Measurements from ENCODE around the gene MPP4. TPM values are rescaled to one million over a fixed set of nuclear protein-coding genes. Genes with fewer than 3 reads are reported as not detected.

The MPP4 gene
- total and polyA plus RNA-seq, 5 experiments from 2014 or later, result not detected

GRCh38 chr2:201642086-201642578 is 56.3 kb downstream of the MPP4 start:
- Mint-ChIP-seq H3K4me3 (peak overlapping the region; percentile 81 to 99 (median 96)), H3K27ac (peak overlapping the region; percentile 93 to 100 (median 98)), H3K9me3 (no peaks in the 10 kb centered on the region), H3K27me3 (no peaks in the 10 kb centered on the region), H3K36me3 (peaks cover 0 to 5% (median 0%) of the 10 kb centered on the region in 3 donors), H3K4me1 (peaks cover 5 to 13% (median 10%) of the 10 kb centered on the region in 4 donors)
- ATAC-seq (peak; percentile 62 to 68), DNase-seq (peak in 1 of 10 donors; percentile 91)
- POLR2A ChIA-PET, result interaction anchor here (0.9 to 2.2 kb wide), 5 partner anchors 9 to 778 kb away, joined by 3 to 13 read pairs (median 6); partner anchors contain the start of genes ALS2, CLK1, STRADB and TRAK2

- H3K4me3 Mint-ChIP-seq, result no peak overlapping the region
- peak overlapping the region in 3 of 10 donors; percentile 22 to 47 (median 34) for H3K27ac Mint-ChIP-seq
- H3K4me1 Mint-ChIP-seq, result peaks cover 5 to 13% (median 10%) of the 10 kb centered on the region in 4 donors
- H3K27me3 Mint-ChIP-seq, result no peaks in the 10 kb centered on the region
- ATAC-seq (no peak), DNase-seq (no peak)
- H3K36me3 Mint-ChIP-seq, result peaks cover 4 to 19% (median 10%) of the 10 kb centered on the region in 3 donors
- H3K9me3 Mint-ChIP-seq, result no peaks in the 10 kb centered on the region
- POLR2A ChIA-PET, result no interaction called here
These were observed 59.2 kb downstream of the MPP4 start for GRCh38 chr2:201639205-201639604.

GRCh38 chr2:201638326-201638725 is 60.1 kb downstream of the MPP4 start:
- POLR2A ChIA-PET, result no interaction called here
- DNase-seq, result no peak
- Mint-ChIP-seq H3K27ac (no peak overlapping the region), H3K4me1 (peaks cover 1 to 7% (median 7%) of the 10 kb centered on the region in 4 donors), H3K27me3 (no peaks in the 10 kb centered on the region), H3K4me3 (no peak overlapping the region), H3K9me3 (no peaks in the 10 kb centered on the region), H3K36me3 (peaks cover 4 to 24% (median 10%) of the 10 kb centered on the region in 3 donors)
- ATAC-seq, result no peak

- Mint-ChIP-seq H3K27ac (no peak overlapping the region), H3K9me3 (no peaks in the 10 kb centered on the region), H3K4me1 (no peaks in the 10 kb centered on the region), H3K4me3 (no peak overlapping the region), H3K27me3 (no peaks in the 10 kb centered on the region), H3K36me3 (peaks cover 15 to 48% (median 30%) of the 10 kb centered on the region in 3 donors)
- DNase-seq (no peak), ATAC-seq (no peak)
- POLR2A ChIA-PET, result no interaction called here
These were observed 64.7 kb downstream of the MPP4 start for GRCh38 chr2:201633661-201634249.

- peak overlapping the region in 1 of 10 donors; percentile 41 for H3K27ac Mint-ChIP-seq
- H3K9me3 Mint-ChIP-seq, result no peaks in the 10 kb centered on the region
- no peaks in the 10 kb centered on the region for H3K4me1 Mint-ChIP-seq
- POLR2A ChIA-PET, result no interaction called here
- H3K27me3 Mint-ChIP-seq, result no peaks in the 10 kb centered on the region
- H3K36me3 Mint-ChIP-seq, result peaks cover 15 to 52% (median 29%) of the 10 kb centered on the region in 3 donors
- no peak overlapping the region for H3K4me3 Mint-ChIP-seq
- no peak for DNase-seq
- no peak for ATAC-seq
These were observed 67.4 kb downstream of the MPP4 start for GRCh38 chr2:201631041-201631440.

- Mint-ChIP-seq H3K9me3 (no peaks in the 10 kb centered on the region), H3K4me3 (no peak overlapping the region), H3K4me1 (no peaks in the 10 kb centered on the region), H3K36me3 (peaks cover 15 to 50% (median 29%) of the 10 kb centered on the region in 3 donors), H3K27me3 (no peaks in the 10 kb centered on the region), H3K27ac (peak overlapping the region in 1 of 10 donors; percentile 41)
- ATAC-seq, result no peak
- POLR2A ChIA-PET, result no interaction called here
- no peak for DNase-seq
These were observed 67.9 kb downstream of the MPP4 start for GRCh38 chr2:201630577-201630976.

GRCh38 chr2:201628545-201628944 is 69.9 kb downstream of the MPP4 start:
- no peak overlapping the region for H3K4me3 Mint-ChIP-seq
- peaks cover 15 to 47% (median 23%) of the 10 kb centered on the region in 3 donors for H3K36me3 Mint-ChIP-seq

GRCh38 chr2:201622306-201622970 is 76.0 kb downstream of the MPP4 start:
- H3K27ac Mint-ChIP-seq, result no peak overlapping the region
- no peaks in the 10 kb centered on the region for H3K27me3 Mint-ChIP-seq
- POLR2A ChIA-PET, result no interaction called here
- peaks cover 0 to 3% (median under 1%) of the 10 kb centered on the region in 4 donors for H3K4me1 Mint-ChIP-seq
- H3K9me3 Mint-ChIP-seq, result peaks cover 0 to 2% (median 0%) of the 10 kb centered on the region in 9 donors
- no peak overlapping the region for H3K4me3 Mint-ChIP-seq
- no peak for DNase-seq
- no peak for ATAC-seq
- H3K36me3 Mint-ChIP-seq, result peaks cover 4 to 21% (median 8%) of the 10 kb centered on the region in 3 donors

More at GRCh38 chr2:201628545-201628944, 69.9 kb downstream of the MPP4 start:
- H3K27me3 Mint-ChIP-seq, result no peaks in the 10 kb centered on the region
- DNase-seq (no peak), ATAC-seq (no peak)
- no peaks in the 10 kb centered on the region for H3K4me1 Mint-ChIP-seq
- POLR2A ChIA-PET, result no interaction called here
- H3K9me3 Mint-ChIP-seq, result no peaks in the 10 kb centered on the region
- H3K27ac Mint-ChIP-seq, result peak overlapping the region in 1 of 10 donors; percentile 22

- POLR2A ChIA-PET, result interaction anchor here (0.6 kb wide), 1 partner anchor 385 kb away, joined by 4 read pairs; no protein-coding TSS in a partner anchor
- H3K4me1 Mint-ChIP-seq, result peaks cover 0 to 3% (median under 1%) of the 10 kb centered on the region in 4 donors
- no peak overlapping the region for H3K27ac Mint-ChIP-seq
- H3K36me3 Mint-ChIP-seq, result peaks cover 0 to 16% (median 8%) of the 10 kb centered on the region in 3 donors
- H3K27me3 Mint-ChIP-seq, result no peaks in the 10 kb centered on the region
- no peak overlapping the region for H3K4me3 Mint-ChIP-seq
- DNase-seq, result no peak
- no peak for ATAC-seq
- H3K9me3 Mint-ChIP-seq, result peaks cover 0 to 2% (median 0%) of the 10 kb centered on the region in 9 donors
These were observed 77.0 kb downstream of the MPP4 start for GRCh38 chr2:201621293-201621999.

- DNase-seq (no peak), ATAC-seq (no peak)
- Mint-ChIP-seq H3K9me3 (peaks cover 0 to 2% (median 0%) of the 10 kb centered on the region in 9 donors), H3K27ac (no peak overlapping the region), H3K36me3 (peaks cover 1 to 5% (median 4%) of the 10 kb centered on the region in 3 donors), H3K4me3 (no peak overlapping the region), H3K4me1 (peaks cover 0 to 3% (median under 1%) of the 10 kb centered on the region in 4 donors), H3K27me3 (peaks cover 0 to 6% (median 0%) of the 10 kb centered on the region in 5 donors)
- POLR2A ChIA-PET, result no interaction called here
These were observed 79.4 kb downstream of the MPP4 start for GRCh38 chr2:201618744-201619662.

GRCh38 chr2:201608021-201608420 is 90.4 kb downstream of the MPP4 start:
- POLR2A ChIA-PET, result no interaction called here
- Mint-ChIP-seq H3K4me3 (no peak overlapping the region), H3K27me3 (peaks cover 6 to 23% (median 15%) of the 10 kb centered on the region in 5 donors), H3K36me3 (peaks cover 0 to 16% (median 13%) of the 10 kb centered on the region in 3 donors), H3K9me3 (peaks cover 0 to 19% (median 12%) of the 10 kb centered on the region in 9 donors), H3K4me1 (no peaks in the 10 kb centered on the region), H3K27ac (no peak overlapping the region)
- DNase-seq (no peak), ATAC-seq (no peak)

- Mint-ChIP-seq H3K36me3 (peaks cover 0 to 16% (median 13%) of the 10 kb centered on the region in 3 donors), H3K27me3 (peaks cover 6 to 23% (median 15%) of the 10 kb centered on the region in 5 donors), H3K9me3 (peaks cover 0 to 19% (median 12%) of the 10 kb centered on the region in 9 donors), H3K4me3 (no peak overlapping the region), H3K4me1 (no peaks in the 10 kb centered on the region), H3K27ac (no peak overlapping the region)
- POLR2A ChIA-PET, result no interaction called here
- ATAC-seq (no peak), DNase-seq (no peak)
These were observed 90.9 kb downstream of the MPP4 start for GRCh38 chr2:201607568-201607967.
